Gastroesophageal sphincter (tissue), 4 donors: Measurements from ENCODE around the gene N4BP2L1. TPM values are rescaled to one million over a fixed set of nuclear protein-coding genes. Genes with fewer than 3 reads are reported as not detected.
A peak's percentile ranks its signal among the peaks of the same experiment; 100 is the strongest.

Experiments used
- ATAC-seq: fragments of 150-250 bp; one replicate; pipeline ENCODE4 v1.9.1; 2016; ENCODE audit warnings: mild to moderate bottlenecking, moderate library complexity
- H3K27ac ChIP-seq, 4 donors: fragments of 200-600 bp; sonication (generic) in 3 of 4; 1 replicate in 3 of 4; 2 replicates in 1 of 4; pipeline ENCODE4 v1.5.1; 2016 to 2019
- H3K27me3 ChIP-seq: fragments of 200-600 bp; sonication (generic); one replicate; pipeline ENCODE4 v1.5.1; 2019
- H3K36me3 ChIP-seq, 2 donors: fragments of 200-600 bp; sonication (generic); one replicate each; pipeline ENCODE4 v1.5.1; 2019; ENCODE audit warnings: control low read depth in 1 of 2
- H3K4me1 ChIP-seq, 3 donors: fragments of 200-600 bp; sonication (generic); 1 replicate in 2 of 3; 2 replicates in 1 of 3; pipeline ENCODE4 v1.5.1; 2016 to 2019; ENCODE audit warnings: control low read depth in 2 of 3
- H3K4me3 ChIP-seq, 2 donors: fragments of 200-600 bp; sonication (generic); one replicate each; pipeline ENCODE4 v1.5.1; 2019; ENCODE audit warnings: mild to moderate bottlenecking in 1 of 2, moderate library complexity in 1 of 2
- H3K9me3 ChIP-seq, 3 donors: fragments of 200-600 bp; sonication (generic); one replicate each; pipeline ENCODE4 v1.5.1; 2017 to 2019; ENCODE audit warnings: control low read depth in 2 of 3
- CTCF ChIP-seq, 4 experiments: fragments of 200-600 bp in 2 of 4; fragments of 450-650 bp in 2 of 4; sonication (generic) in 1 of 4; IDR thresholded peaks; one replicate each; pipeline ENCODE4 v1.5.1; 2017 to 2019; ENCODE audit warnings: antibody characterized with exemption in 4 of 4, mild to moderate bottlenecking in 2 of 4, moderate library complexity in 2 of 4
- EP300 ChIP-seq: sonication (generic); formaldehyde crosslinking; IDR thresholded peaks from one replicate; pipeline ENCODE4 v1.6.1; 2017; ENCODE audit warnings: antibody characterized with exemption, mild to moderate bottlenecking
- POLR2A ChIP-seq, 2 donors: fragments of 450-650 bp; IDR thresholded peaks; one replicate each; pipeline ENCODE4 v1.6.1; 2017; ENCODE audit warnings: antibody characterized with exemption in 2 of 2, mild to moderate bottlenecking in 2 of 2, moderate library complexity in 1 of 2
- POLR2AphosphoS5 ChIP-seq: sonication (generic); formaldehyde crosslinking; IDR thresholded peaks from one replicate; pipeline ENCODE4 v1.6.1; 2017; ENCODE audit warnings: antibody characterized with exemption
- WGBS, 2 donors: methylation state at CpG; one replicate each; pipeline ENCODE4 v1.1.5; 2018; ENCODE audit warnings: low coverage in 1 of 2; 5-methylcytosine and 5-hydroxymethylcytosine counted together
- total RNA-seq, 4 donors: library from RNA; depleted of rRNA; stranded (reverse); fragments of >200 nt; gene quantifications; one replicate each; pipeline ENCODE4 v1.1.0, GENCODE V29; 2016

Gene N4BP2L1
- total RNA-seq, 4 donors from 2014 or later: 7.2 to 31.0 (median 22.5) TPM

- Histone ChIP-seq H3K4me3 (no peak overlapping the region), H3K9me3 (no peaks in the 10 kb centered on the region), H3K36me3 (peaks cover 0 to 47% of the 10 kb centered on the region in 2 donors), H3K27ac (no peak overlapping the region), H3K4me1 (peaks cover 0 to 23% (median 0%) of the 10 kb centered on the region in 3 donors), H3K27me3 (no peaks in the 10 kb centered on the region)
- TF ChIP-seq POLR2A (IDR thresholded peaks at IDR 0.05): no peak
- no peak for TF ChIP-seq POLR2AphosphoS5
- no peak for TF ChIP-seq CTCF (IDR thresholded peaks at IDR 0.05)
- TF ChIP-seq EP300: no peak
- no peak for ATAC-seq
- WGBS, 2 donors: 91 to 100% methylated on average over 3 to 4 of the region's 5 CpGs
Observed at GRCh38 chr13:32431361-32431760, 3.4 kb upstream of the N4BP2L1 start.

GRCh38 chr13:32430018-32430747 lies 2.3 kb upstream of the N4BP2L1 start:
- Histone ChIP-seq H3K27me3 (no peaks in the 10 kb centered on the region), H3K9me3 (no peaks in the 10 kb centered on the region), H3K4me3 (no peak overlapping the region), H3K4me1 (peaks cover 0 to 35% (median 0%) of the 10 kb centered on the region in 3 donors), H3K27ac (no peak overlapping the region), H3K36me3 (peaks cover 0 to 35% of the 10 kb centered on the region in 2 donors)
- 47 to 62% methylated on average over 4 to 6 of the region's 6 CpGs for WGBS, 2 donors
- TF ChIP-seq EP300 (no peak), POLR2A (IDR thresholded peaks at IDR 0.05) (no peak), CTCF (IDR thresholded peaks at IDR 0.05) (no peak), POLR2AphosphoS5 (no peak)
- ATAC-seq: no peak

GRCh38 chr13:32429433-32429909 lies 1.5 kb upstream of the N4BP2L1 start:
- Histone ChIP-seq H3K4me3 (no peak overlapping the region), H3K27ac (peak overlapping the region in 3 of 4 donors; percentile 85 to 89 (median 88)), H3K36me3 (peaks cover 0 to 28% of the 10 kb centered on the region in 2 donors), H3K27me3 (no peaks in the 10 kb centered on the region), H3K4me1 (peaks cover 0 to 40% (median 0%) of the 10 kb centered on the region in 3 donors), H3K9me3 (no peaks in the 10 kb centered on the region)
- 98 to 100% methylated on average over 3 to 6 of the region's 6 CpGs for WGBS, 2 donors
- no peak for ATAC-seq
- TF ChIP-seq CTCF (IDR thresholded peaks at IDR 0.05): no peak
- TF ChIP-seq EP300: no peak
- no peak for TF ChIP-seq POLR2AphosphoS5
- TF ChIP-seq POLR2A (IDR thresholded peaks at IDR 0.05): no peak

GRCh38 chr13:32428581-32429432 lies 877 bp upstream of the N4BP2L1 start:
- Histone ChIP-seq H3K36me3 (peaks cover 0 to 27% of the 10 kb centered on the region in 2 donors), H3K9me3 (no peaks in the 10 kb centered on the region), H3K27ac (peak overlapping the region; percentile 45 to 89 (median 86)), H3K4me3 (peak overlapping the region; percentile 74 to 93), H3K4me1 (peaks cover 0 to 40% (median 0%) of the 10 kb centered on the region in 3 donors), H3K27me3 (no peaks in the 10 kb centered on the region)
- TF ChIP-seq CTCF (IDR thresholded peaks at IDR 0.05) (no peak), EP300 (no peak), POLR2AphosphoS5 (no peak), POLR2A (IDR thresholded peaks at IDR 0.05) (no peak)
- 42 to 43% methylated on average over 8 of the region's 9 CpGs for WGBS, 2 donors
- no peak for ATAC-seq
